Transverse colon (tissue), 4 donors: ENCODE measurements around the gene B3GALT5. TPM values are rescaled to one million over a fixed set of nuclear protein-coding genes. Genes with fewer than 3 reads are reported as not detected.

Experiments
- DNase-seq: peaks from one replicate; pipeline ENCODE4 v3.0.0-alpha.2; 2019
- H3K27ac ChIP-seq, 4 donors: fragments of 200-600 bp; sonication (generic); 2 replicates each; pipeline ENCODE4 v1.5.1; 2016 to 2018; ENCODE audit warnings: inconsistent platforms in 4 of 4
- H3K27me3 ChIP-seq: fragments of 200-600 bp; sonication (generic); 2 replicates; pipeline ENCODE4 v1.5.1; 2017; ENCODE audit warnings: inconsistent platforms
- H3K36me3 ChIP-seq, 4 donors: fragments of 200-600 bp; sonication (generic); 2 replicates each; pipeline ENCODE4 v1.5.1; 2017 to 2019; ENCODE audit warnings: inconsistent platforms in 4 of 4
- H3K4me1 ChIP-seq, 4 donors: fragments of 200-600 bp; sonication (generic); 2 replicates each; pipeline ENCODE4 v1.5.1; 2017 to 2020; ENCODE audit warnings: inconsistent platforms in 4 of 4
- H3K4me3 ChIP-seq, 4 donors: fragments of 200-600 bp; sonication (generic); 1 replicate in 1 of 4; 2 replicates in 3 of 4; pipeline versions ENCODE4 v1.5.1 to v1.6.1; 2017 to 2019; ENCODE audit warnings: inconsistent platforms in 4 of 4
- H3K9me3 ChIP-seq, 2 donors: fragments of 200-600 bp; sonication (generic); 2 replicates each; pipeline ENCODE4 v1.5.1; 2017 to 2019; ENCODE audit warnings: inconsistent platforms in 2 of 2
- EP300 ChIP-seq: sonication (generic); formaldehyde crosslinking; IDR thresholded peaks from one replicate; pipeline ENCODE4 v1.6.1; 2017; ENCODE audit warnings: antibody characterized with exemption, low read depth
- POLR2A ChIP-seq: fragments of 450-650 bp; IDR thresholded peaks from one replicate; pipeline ENCODE4 v1.6.1; 2016; ENCODE audit warnings: antibody characterized with exemption, mild to moderate bottlenecking, moderate library complexity
- POLR2AphosphoS5 ChIP-seq, 3 donors: sonication (generic); formaldehyde crosslinking; IDR thresholded peaks; one replicate each; pipeline ENCODE4 v1.6.1; 2016; ENCODE audit warnings: antibody characterized with exemption in 3 of 3
- WGBS, 2 donors: methylation state at CpG; one replicate each; pipeline ENCODE4 v1.1.5; 2018; ENCODE audit warnings: low coverage in 1 of 2; 5-methylcytosine and 5-hydroxymethylcytosine counted together
- in situ Hi-C, 4 donors: fragments of 200-750 bp; cut with MboI; loops; one replicate each; pipeline versions ENCODE4 v1.15.0 to v1.15.1; 2017; ENCODE audit warnings: low sequenced_read_pairs in 3 of 4, low pct_ligation_motif_present in 1 of 4, low pct_unique_long_range_greater_than_20kb in 1 of 4
- intact Hi-C: fragments of 100-400 bp; cut with DNase I; formaldehyde crosslinking; loops from one replicate; pipeline ENCODE4 v1.15.1; 2023; ENCODE audit warnings: low total_unique reads
- total RNA-seq, 4 donors: library from RNA; depleted of rRNA; stranded (reverse); fragments of >200 nt; gene quantifications; one replicate each; pipeline ENCODE4 v1.1.0, GENCODE V29; 2016
- TF ChIP-seq, protein P1 (sequence below), 5 experiments: fragments of 200-600 bp in 3 of 5; fragments of 450-650 bp in 2 of 5; sonication (generic) in 3 of 5; IDR thresholded peaks; 1 replicate in 2 of 5; 2 replicates in 3 of 5; pipeline ENCODE4 v1.5.1; 2016 to 2017; ENCODE audit warnings: antibody characterized with exemption in 5 of 5, inconsistent platforms in 3 of 5, mild to moderate bottlenecking in 2 of 5, moderate library complexity in 1 of 5

The B3GALT5 gene
- total RNA-seq, 4 donors from 2014 or later, result 31.4 to 81.9 (median 44.0) TPM

DNA sequence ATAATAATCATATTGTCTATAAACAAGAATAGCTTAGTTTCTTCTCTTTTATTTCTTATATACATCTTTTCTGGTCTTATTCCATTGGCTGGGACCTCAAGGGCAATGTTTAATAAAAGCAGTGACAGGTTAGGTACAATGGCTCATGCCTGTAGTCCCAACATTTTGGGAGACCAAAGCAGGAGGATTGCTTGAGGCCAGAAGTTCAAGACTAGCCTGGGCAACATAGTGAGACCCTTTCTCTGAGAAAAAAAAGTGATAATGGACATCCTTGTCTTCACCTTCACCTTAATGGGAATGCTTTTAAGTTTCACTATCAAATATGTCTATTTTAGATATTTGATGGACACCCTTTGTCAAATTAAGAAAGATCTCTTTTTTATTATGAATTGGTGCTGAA is 8.1 kb downstream of the B3GALT5 start:
- H3K4me3 ChIP-seq, result no peak overlapping the region
- peaks cover 0 to 12% (median 2%) of the 10 kb centered on the region in 4 donors for H3K4me1 ChIP-seq
- TF ChIP-seq EP300, result no peak
- no peak for TF ChIP-seq POLR2A
- TF ChIP-seq, protein P1, sequence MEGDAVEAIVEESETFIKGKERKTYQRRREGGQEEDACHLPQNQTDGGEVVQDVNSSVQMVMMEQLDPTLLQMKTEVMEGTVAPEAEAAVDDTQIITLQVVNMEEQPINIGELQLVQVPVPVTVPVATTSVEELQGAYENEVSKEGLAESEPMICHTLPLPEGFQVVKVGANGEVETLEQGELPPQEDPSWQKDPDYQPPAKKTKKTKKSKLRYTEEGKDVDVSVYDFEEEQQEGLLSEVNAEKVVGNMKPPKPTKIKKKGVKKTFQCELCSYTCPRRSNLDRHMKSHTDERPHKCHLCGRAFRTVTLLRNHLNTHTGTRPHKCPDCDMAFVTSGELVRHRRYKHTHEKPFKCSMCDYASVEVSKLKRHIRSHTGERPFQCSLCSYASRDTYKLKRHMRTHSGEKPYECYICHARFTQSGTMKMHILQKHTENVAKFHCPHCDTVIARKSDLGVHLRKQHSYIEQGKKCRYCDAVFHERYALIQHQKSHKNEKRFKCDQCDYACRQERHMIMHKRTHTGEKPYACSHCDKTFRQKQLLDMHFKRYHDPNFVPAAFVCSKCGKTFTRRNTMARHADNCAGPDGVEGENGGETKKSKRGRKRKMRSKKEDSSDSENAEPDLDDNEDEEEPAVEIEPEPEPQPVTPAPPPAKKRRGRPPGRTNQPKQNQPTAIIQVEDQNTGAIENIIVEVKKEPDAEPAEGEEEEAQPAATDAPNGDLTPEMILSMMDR (IDR thresholded peaks at IDR 0.05), result no peak
- no peak for TF ChIP-seq POLR2AphosphoS5 (IDR thresholded peaks at IDR 0.05)
- no peak for DNase-seq
- H3K27me3 ChIP-seq, result no peaks in the 10 kb centered on the region
- no peak overlapping the region for H3K27ac ChIP-seq
- in situ Hi-C loops, result no loop called here
- H3K9me3 ChIP-seq, result peaks cover 0 to 4% of the 10 kb centered on the region in 2 donors
- H3K36me3 ChIP-seq, result no peaks in the 10 kb centered on the region
- intact Hi-C loops, result no loop called here

DNA sequence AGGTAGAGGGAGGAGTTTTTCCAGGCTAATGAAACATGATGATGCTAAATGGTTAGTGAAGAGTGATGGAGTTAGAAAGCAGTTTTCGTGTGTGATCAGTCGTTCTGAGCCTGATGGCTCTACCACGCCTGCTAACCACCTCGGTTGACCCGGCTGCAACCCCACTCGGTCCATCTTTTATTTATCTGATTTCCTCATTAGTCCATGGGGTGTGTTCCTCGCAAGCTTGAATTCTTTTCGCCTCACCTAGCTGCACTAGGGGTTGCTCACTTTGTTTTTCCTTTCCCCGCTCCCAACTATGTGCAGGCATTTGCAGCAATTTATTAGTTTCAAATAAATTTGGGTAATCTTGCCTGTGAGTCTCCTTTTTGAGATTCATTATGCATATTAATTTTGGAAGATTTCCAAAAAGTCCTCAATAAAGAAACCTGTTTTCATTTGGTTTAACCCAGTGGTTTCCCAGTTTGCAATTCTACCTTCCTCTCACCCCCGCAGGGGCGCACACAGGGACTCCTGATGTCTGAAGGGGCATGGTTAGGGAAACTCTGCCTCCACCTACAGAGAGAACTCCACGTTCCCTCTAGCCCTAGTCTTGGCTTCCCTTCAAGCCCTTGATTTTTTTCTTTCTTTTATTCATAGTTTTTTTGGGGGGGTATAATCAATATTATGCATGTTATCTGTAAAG is 12.6 kb downstream of the B3GALT5 start:
- H3K4me3 ChIP-seq, result no peak overlapping the region
- in situ Hi-C loops (no loop called here), intact Hi-C loops (no loop called here)
- no peaks in the 10 kb centered on the region for H3K4me1 ChIP-seq
- no peak overlapping the region for H3K27ac ChIP-seq
- DNase-seq, result no peak
- no peaks in the 10 kb centered on the region for H3K36me3 ChIP-seq
- H3K9me3 ChIP-seq, result peaks cover 0 to 4% of the 10 kb centered on the region in 2 donors
- TF ChIP-seq POLR2AphosphoS5 (IDR thresholded peaks at IDR 0.05) (no peak), POLR2A (no peak), EP300 (no peak)
- 69 to 87% methylated on average over 12 of the region's 12 CpGs for WGBS, 2 donors
- no peaks in the 10 kb centered on the region for H3K27me3 ChIP-seq

DNA sequence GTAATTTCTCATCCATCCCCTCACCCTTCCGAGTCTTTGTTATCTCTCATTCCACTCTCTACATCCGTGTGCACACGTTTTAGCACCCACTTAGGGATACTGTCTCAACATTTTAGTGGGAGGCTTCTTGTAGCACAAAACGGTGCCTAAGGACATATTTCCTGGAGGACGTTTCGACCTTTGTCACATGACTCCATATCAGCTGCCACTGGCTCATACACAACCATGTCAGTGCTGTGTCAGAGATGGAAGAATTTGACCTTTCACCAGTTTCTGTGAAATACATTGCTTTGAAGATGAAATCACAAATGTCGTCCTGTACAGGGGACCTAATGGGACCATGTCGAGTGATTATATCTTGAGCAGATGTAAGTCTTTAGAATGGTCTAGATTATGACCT is 15.6 kb downstream of the B3GALT5 start:
- in situ Hi-C loops (no loop called here), intact Hi-C loops (no loop called here)
- peaks cover 0 to 2% (median 0%) of the 10 kb centered on the region in 4 donors for H3K4me1 ChIP-seq
- no peaks in the 10 kb centered on the region for H3K27me3 ChIP-seq
- peaks cover 0 to 3% of the 10 kb centered on the region in 2 donors for H3K9me3 ChIP-seq
- WGBS, 2 donors, result 81 to 87% methylated on average over 8 of the region's 8 CpGs
- TF ChIP-seq POLR2A (no peak), EP300 (no peak), POLR2AphosphoS5 (IDR thresholded peaks at IDR 0.05) (no peak)
- TF ChIP-seq, protein P1 (IDR thresholded peaks at IDR 0.05), result no peak
- no peak overlapping the region for H3K4me3 ChIP-seq
- no peak for DNase-seq
- no peak overlapping the region for H3K27ac ChIP-seq
- H3K36me3 ChIP-seq, result no peaks in the 10 kb centered on the region

DNA sequence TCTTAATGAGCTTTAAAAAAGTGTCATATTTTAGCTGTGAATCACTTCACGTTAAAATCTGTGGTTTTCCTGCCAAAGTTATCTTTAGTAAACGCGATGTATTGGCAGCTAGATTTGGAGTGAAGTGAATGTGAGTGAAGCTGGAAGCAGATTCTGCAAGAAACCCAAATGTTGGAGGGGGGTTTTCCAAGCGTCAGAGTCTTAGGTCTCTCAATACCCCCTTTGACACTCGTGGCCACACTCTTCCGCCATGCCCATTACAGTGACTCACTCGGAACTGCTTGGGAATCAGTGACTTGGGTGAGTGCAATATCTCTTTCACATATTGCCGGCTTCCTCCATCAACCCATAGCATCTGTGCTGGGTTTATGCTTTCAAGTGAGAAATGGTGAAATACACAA is 17.5 kb downstream of the B3GALT5 start:
- intact Hi-C loops (no loop called here), in situ Hi-C loops (no loop called here)
- TF ChIP-seq POLR2AphosphoS5 (IDR thresholded peaks at IDR 0.05), result no peak
- TF ChIP-seq, protein P1 (IDR thresholded peaks at IDR 0.05), result no peak
- TF ChIP-seq EP300, result no peak
- no peak for TF ChIP-seq POLR2A
- DNase-seq, result no peak
- WGBS, 2 donors, result 56 to 67% methylated on average over 5 to 8 of the region's 8 CpGs
- H3K27ac ChIP-seq, result no peak overlapping the region
- H3K27me3 ChIP-seq, result no peaks in the 10 kb centered on the region
- H3K36me3 ChIP-seq, result no peaks in the 10 kb centered on the region
- H3K9me3 ChIP-seq, result no peaks in the 10 kb centered on the region
- peaks cover 0 to 4% (median 0%) of the 10 kb centered on the region in 4 donors for H3K4me1 ChIP-seq
- no peak overlapping the region for H3K4me3 ChIP-seq
